Brain microvascular endothelial cell (primary cell): ENCODE data around the gene CCBE1.

Source experiments
- DNase-seq: peaks from one replicate; pipeline ENCODE4 v3.0.0-alpha.2; 2020
- H3K27ac ChIP-seq: fragments of 250-450 bp; sonication (Bioruptor Pico); 2 replicates; pipeline ENCODE4 v1.5.1; 2020; ENCODE audit warnings: mild to moderate bottlenecking, moderate library complexity
- H3K27me3 ChIP-seq: fragments of 250-450 bp; sonication (Bioruptor Pico); replicated peaks from 2 replicates; pipeline ENCODE4 v1.5.1; 2020; ENCODE audit warnings: mild to moderate bottlenecking
- H3K36me3 ChIP-seq: fragments of 250-450 bp; sonication (Bioruptor Pico); replicated peaks from 2 replicates; pipeline ENCODE4 v1.5.1; 2020; ENCODE audit warnings: mild to moderate bottlenecking
- H3K4me3 ChIP-seq: 2 replicates; pipeline ENCODE4 v1.5.1; 2011; ENCODE audit warnings: low read depth, mild to moderate bottlenecking, control low read depth, low read length, moderate library complexity
- in situ Hi-C: cut with HindIII; loops from 2 replicates; pipeline ENCODE4 v1.10.0; 2017; ENCODE audit warnings: low sequenced_read_pairs, low pct_ligation_motif_present
- TF ChIP-seq, protein P1 (sequence below): IDR thresholded peaks from 2 replicates; pipeline ENCODE4 v1.5.1; 2011; ENCODE audit warnings: low read depth, mild to moderate bottlenecking, moderate library complexity, low read length, control low read depth, inconsistent platforms; ENCODE audit errors: missing control alignments

The CCBE1 gene

DNA sequence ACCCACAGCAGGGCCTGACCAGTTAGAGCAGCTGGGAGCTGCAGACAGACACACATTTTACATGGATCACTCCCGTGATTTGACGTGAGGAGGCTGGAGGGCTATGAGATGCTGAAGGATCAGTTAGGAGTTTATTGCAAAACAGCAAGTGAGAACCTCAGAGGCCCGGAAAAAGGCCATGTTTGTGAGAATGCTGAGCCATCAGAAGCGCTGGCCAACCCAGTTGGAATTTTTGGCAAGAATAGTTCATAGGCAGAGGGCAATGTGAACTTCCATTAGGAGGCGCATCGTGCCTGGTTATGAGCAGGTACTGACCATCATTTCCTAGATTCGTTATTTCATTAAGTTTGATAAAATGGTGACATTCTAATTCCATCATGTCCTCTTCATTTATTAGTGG is 314.8 kb downstream of the CCBE1 start:
- H3K36me3 ChIP-seq, result no peaks in the 10 kb centered on the region
- in situ Hi-C loops, result no loop called here
- no peak for DNase-seq
- H3K27me3 ChIP-seq, result no peaks in the 10 kb centered on the region
- H3K27ac ChIP-seq, result no peak overlapping the region
- TF ChIP-seq, protein P1, sequence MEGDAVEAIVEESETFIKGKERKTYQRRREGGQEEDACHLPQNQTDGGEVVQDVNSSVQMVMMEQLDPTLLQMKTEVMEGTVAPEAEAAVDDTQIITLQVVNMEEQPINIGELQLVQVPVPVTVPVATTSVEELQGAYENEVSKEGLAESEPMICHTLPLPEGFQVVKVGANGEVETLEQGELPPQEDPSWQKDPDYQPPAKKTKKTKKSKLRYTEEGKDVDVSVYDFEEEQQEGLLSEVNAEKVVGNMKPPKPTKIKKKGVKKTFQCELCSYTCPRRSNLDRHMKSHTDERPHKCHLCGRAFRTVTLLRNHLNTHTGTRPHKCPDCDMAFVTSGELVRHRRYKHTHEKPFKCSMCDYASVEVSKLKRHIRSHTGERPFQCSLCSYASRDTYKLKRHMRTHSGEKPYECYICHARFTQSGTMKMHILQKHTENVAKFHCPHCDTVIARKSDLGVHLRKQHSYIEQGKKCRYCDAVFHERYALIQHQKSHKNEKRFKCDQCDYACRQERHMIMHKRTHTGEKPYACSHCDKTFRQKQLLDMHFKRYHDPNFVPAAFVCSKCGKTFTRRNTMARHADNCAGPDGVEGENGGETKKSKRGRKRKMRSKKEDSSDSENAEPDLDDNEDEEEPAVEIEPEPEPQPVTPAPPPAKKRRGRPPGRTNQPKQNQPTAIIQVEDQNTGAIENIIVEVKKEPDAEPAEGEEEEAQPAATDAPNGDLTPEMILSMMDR, result no peak
- H3K4me3 ChIP-seq, result no peak overlapping the region

DNA sequence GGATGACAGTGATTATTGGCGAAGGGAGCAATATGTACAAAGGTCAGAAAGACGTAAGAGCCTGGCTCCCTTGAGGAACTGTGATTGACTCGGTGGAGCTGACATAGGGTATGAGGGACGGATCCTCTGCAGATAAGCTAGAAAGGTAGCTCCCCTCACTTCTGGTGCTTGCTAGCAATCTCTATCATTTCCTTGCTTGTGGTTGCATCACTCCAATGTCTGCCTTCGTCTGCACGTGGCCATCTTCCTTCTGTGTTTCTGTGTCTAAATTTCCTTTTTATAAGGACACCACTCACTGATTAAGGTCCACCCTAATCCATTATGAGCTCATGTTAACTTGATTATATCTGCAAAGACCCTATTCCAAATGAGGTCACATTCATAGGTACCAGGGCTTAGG is 315.3 kb downstream of the CCBE1 start:
- H3K4me3 ChIP-seq, result no peak overlapping the region
- no peaks in the 10 kb centered on the region for H3K36me3 ChIP-seq
- no peak for DNase-seq
- H3K27ac ChIP-seq, result no peak overlapping the region
- in situ Hi-C loops, result no loop called here
- no peaks in the 10 kb centered on the region for H3K27me3 ChIP-seq
- TF ChIP-seq, protein P1, result no peak
